GM12865 (cell line): ENCODE data around the gene ZDHHC24.

ENCODE experiments used
- DNase-seq: peaks from one replicate; pipeline ENCODE4 v3.0.0; 2010; ENCODE audit warnings: low read depth
- H3K4me3 ChIP-seq: 2 replicates; pipeline ENCODE4 v1.5.1; 2011; ENCODE audit warnings: mild to moderate bottlenecking, low read depth, low read length, control low read depth
- CTCF ChIP-seq: IDR thresholded peaks from 2 replicates; pipeline ENCODE4 v1.5.1; 2011; ENCODE audit warnings: low read length, control low read depth, low read depth, inconsistent platforms; ENCODE audit not compliant: insufficient read depth; ENCODE audit errors: missing control alignments

ZDHHC24 gene

GRCh38 chr11:66550887-66551286, 5.0 kb upstream of the ZDHHC24 start:
- no peak for TF ChIP-seq CTCF
- H3K4me3 ChIP-seq: no peak overlapping the region
- DNase-seq: no peak

GRCh38 chr11:66549696-66550095, 3.8 kb upstream of the ZDHHC24 start:
- H3K4me3 ChIP-seq: no peak overlapping the region
- DNase-seq: no peak
- no peak for TF ChIP-seq CTCF

GRCh38 chr11:66548774-66549630, 3.2 kb upstream of the ZDHHC24 start:
- DNase-seq: no peak
- no peak overlapping the region for H3K4me3 ChIP-seq
- TF ChIP-seq CTCF: no peak

GRCh38 chr11:66548041-66548440, 2.2 kb upstream of the ZDHHC24 start:
- no peak overlapping the region for H3K4me3 ChIP-seq
- no peak for DNase-seq

GRCh38 chr11:66547662-66548009, 1.8 kb upstream of the ZDHHC24 start:
- no peak for TF ChIP-seq CTCF
- no peak overlapping the region for H3K4me3 ChIP-seq
- DNase-seq: no peak

More at GRCh38 chr11:66548041-66548440, 2.2 kb upstream of the ZDHHC24 start:
- TF ChIP-seq CTCF: no peak

- no peak overlapping the region; the same call in 1 of the 2 replicates for H3K4me3 ChIP-seq
- no peak for TF ChIP-seq CTCF
- DNase-seq: peak; percentile 16
These were observed 1.3 kb upstream of the ZDHHC24 start for GRCh38 chr11:66546966-66547661.
